ENCODE results near the gene SGSH. TPM values are rescaled to one million over a fixed set of nuclear protein-coding genes. Genes with fewer than 3 reads are reported as not detected.

SGSH gene
- polyA plus RNA-seq, 1 donor (not counting 4 experiments of a cell fraction or from before 2014, with no cell fraction given) = 9.6 TPM

DNA sequence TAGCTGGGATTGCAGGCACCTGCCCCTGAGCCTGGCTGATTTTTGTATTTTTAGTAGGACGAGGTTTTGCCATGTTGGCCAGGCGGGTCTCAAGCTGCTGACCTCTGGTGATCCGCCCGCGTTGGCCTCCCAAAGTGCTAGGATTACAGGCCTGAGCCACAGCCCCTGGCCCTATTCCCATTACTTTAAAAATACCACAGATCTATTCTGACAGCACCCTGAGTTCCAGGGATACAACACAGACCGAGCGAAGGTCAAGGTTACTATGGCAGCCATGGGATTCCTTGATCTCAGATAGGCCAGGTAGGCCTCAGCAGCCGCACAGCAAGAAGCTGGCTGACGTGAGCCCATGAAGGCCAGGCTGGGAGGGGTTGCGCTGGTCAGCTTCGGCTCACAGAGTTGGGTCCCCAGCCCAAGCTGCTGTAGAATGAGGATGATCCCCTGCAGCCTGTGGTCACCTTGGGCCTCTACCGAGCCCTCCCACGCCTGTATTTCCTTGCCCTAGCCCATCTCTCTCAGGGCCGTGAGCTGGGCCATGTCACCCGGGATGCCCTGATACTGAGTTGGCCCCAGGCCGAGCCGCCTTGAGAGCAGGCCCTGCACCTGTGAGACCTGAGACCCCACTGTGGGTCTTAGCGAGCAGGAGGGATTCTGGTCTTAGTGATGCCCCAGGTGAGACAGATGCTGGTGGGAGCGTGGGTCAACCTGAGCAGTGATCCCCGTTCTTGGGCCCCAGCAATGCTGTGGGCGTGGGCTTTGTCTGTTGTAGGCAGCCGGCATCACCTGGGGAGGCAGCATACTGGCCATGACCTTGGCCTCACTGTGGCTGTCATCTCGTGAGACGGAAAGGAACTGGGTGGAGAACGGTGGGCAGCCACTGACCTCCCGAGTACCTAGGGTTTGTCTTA is 23.6 kb upstream of the SGSH start:
- H3K79me2 ChIP-seq (ENCODE audit: control insufficient read depth, insufficient read depth, low read length) = no peaks in the 10 kb centered on the region
- H3K36me3 ChIP-seq (ENCODE audit: control insufficient read depth in 2 of 2, extremely low read depth in 1 of 2, insufficient read depth in 2 of 2, low read length in 2 of 2) = no peaks in the 10 kb centered on the region
- TF ChIP-seq, protein P1, sequence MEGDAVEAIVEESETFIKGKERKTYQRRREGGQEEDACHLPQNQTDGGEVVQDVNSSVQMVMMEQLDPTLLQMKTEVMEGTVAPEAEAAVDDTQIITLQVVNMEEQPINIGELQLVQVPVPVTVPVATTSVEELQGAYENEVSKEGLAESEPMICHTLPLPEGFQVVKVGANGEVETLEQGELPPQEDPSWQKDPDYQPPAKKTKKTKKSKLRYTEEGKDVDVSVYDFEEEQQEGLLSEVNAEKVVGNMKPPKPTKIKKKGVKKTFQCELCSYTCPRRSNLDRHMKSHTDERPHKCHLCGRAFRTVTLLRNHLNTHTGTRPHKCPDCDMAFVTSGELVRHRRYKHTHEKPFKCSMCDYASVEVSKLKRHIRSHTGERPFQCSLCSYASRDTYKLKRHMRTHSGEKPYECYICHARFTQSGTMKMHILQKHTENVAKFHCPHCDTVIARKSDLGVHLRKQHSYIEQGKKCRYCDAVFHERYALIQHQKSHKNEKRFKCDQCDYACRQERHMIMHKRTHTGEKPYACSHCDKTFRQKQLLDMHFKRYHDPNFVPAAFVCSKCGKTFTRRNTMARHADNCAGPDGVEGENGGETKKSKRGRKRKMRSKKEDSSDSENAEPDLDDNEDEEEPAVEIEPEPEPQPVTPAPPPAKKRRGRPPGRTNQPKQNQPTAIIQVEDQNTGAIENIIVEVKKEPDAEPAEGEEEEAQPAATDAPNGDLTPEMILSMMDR (optimal IDR thresholded peaks at IDR 0.05 in 1 of 3, IDR thresholded peaks at IDR 0.05 in 1 of 3, conservative IDR thresholded peaks at IDR 0.05 in 1 of 3; ENCODE audit: extremely low read depth in 1 of 3, insufficient read depth in 2 of 3, low read length in 3 of 3) = no peak
- no peak for TF ChIP-seq EZH2 (IDR thresholded peaks at IDR 0.05; ENCODE audit: low read length)
- H3K4me3 ChIP-seq (ENCODE audit: control insufficient read depth in 2 of 3, extremely low read depth in 1 of 3, insufficient read depth in 2 of 3, low read depth in 1 of 3, low read length in 3 of 3) = no peak overlapping the region
- H3K9me1 ChIP-seq (ENCODE audit: control insufficient read depth, extremely low read depth, insufficient read depth, low read length) = no peaks in the 10 kb centered on the region
- H3K9ac ChIP-seq (ENCODE audit: control insufficient read depth, extremely low read depth, insufficient read depth, low read length) = no peak overlapping the region
- H3K27ac ChIP-seq (ENCODE audit: control insufficient read depth, insufficient read depth, low read length) = no peak overlapping the region
- H3K4me2 ChIP-seq (ENCODE audit: control insufficient read depth, extremely low read depth, insufficient read depth, low read depth, low read length) = no peak overlapping the region
- H3K9me3 ChIP-seq (ENCODE audit: control insufficient read depth, low read depth, low read length) = no peaks in the 10 kb centered on the region
- H2AFZ ChIP-seq (ENCODE audit: control insufficient read depth, low read length) = no peak overlapping the region
- FAIRE-seq (no peak), DNase-seq (ENCODE audit: low read depth, low spot score) (no peak)
- no peaks in the 10 kb centered on the region for H3K27me3 ChIP-seq (ENCODE audit: control insufficient read depth, extremely low read depth, insufficient read depth, low read length)
- H3K4me1 ChIP-seq (ENCODE audit: control insufficient read depth, extremely low read depth, insufficient read depth, low read length) = no peaks in the 10 kb centered on the region
- dilution Hi-C loops (cut with MboI; ENCODE audit: extremely low pct_ligation_motif_present, low sequenced_read_pairs) = no loop called here
- H4K20me1 ChIP-seq (ENCODE audit: control insufficient read depth, extremely low read depth, insufficient read depth, low read length) = no peaks in the 10 kb centered on the region

DNA sequence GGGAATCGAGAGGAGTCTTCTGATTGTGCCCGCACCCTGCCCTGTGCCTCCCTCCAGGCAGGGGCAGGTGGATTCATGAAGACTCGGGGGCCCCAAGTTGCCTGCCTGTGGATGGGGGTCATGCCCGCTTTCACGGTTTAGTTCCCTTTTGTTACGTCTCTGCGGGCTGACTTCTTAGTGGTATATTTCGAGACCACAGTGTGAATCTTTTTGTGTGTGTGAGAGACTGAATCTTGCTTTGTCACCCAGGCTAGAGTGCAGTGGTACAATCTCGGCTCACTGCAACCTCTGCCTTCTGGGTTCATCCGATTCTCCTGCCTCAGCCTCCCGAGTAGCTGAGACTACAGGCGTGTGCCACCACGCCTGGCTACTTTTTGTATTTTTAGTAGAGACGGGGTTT is 22.4 kb upstream of the SGSH start:
- TF ChIP-seq, protein P1 (optimal IDR thresholded peaks at IDR 0.05 in 1 of 3, IDR thresholded peaks at IDR 0.05 in 1 of 3, conservative IDR thresholded peaks at IDR 0.05 in 1 of 3; ENCODE audit: extremely low read depth in 1 of 3, insufficient read depth in 2 of 3, low read length in 3 of 3) = no peak
- TF ChIP-seq EZH2 (IDR thresholded peaks at IDR 0.05; ENCODE audit: low read length) = no peak
- dilution Hi-C loops (cut with MboI; ENCODE audit: extremely low pct_ligation_motif_present, low sequenced_read_pairs) = no loop called here
- Histone ChIP-seq H3K9me1 (ENCODE audit: control insufficient read depth, extremely low read depth, insufficient read depth, low read length) (no peaks in the 10 kb centered on the region), H3K4me1 (ENCODE audit: control insufficient read depth, extremely low read depth, insufficient read depth, low read length) (no peaks in the 10 kb centered on the region), H3K27me3 (ENCODE audit: control insufficient read depth, extremely low read depth, insufficient read depth, low read length) (no peaks in the 10 kb centered on the region), H4K20me1 (ENCODE audit: control insufficient read depth, extremely low read depth, insufficient read depth, low read length) (no peaks in the 10 kb centered on the region), H3K27ac (ENCODE audit: control insufficient read depth, insufficient read depth, low read length) (no peak overlapping the region), H3K9ac (ENCODE audit: control insufficient read depth, extremely low read depth, insufficient read depth, low read length) (no peak overlapping the region), H3K79me2 (ENCODE audit: control insufficient read depth, insufficient read depth, low read length) (no peaks in the 10 kb centered on the region), H3K9me3 (ENCODE audit: control insufficient read depth, low read depth, low read length) (no peaks in the 10 kb centered on the region), H3K36me3 (ENCODE audit: control insufficient read depth in 2 of 2, extremely low read depth in 1 of 2, insufficient read depth in 2 of 2, low read length in 2 of 2) (no peaks in the 10 kb centered on the region), H2AFZ (ENCODE audit: control insufficient read depth, low read length) (no peak overlapping the region), H3K4me2 (ENCODE audit: control insufficient read depth, extremely low read depth, insufficient read depth, low read depth, low read length) (no peak overlapping the region), H3K4me3 (ENCODE audit: control insufficient read depth in 2 of 3, extremely low read depth in 1 of 3, insufficient read depth in 2 of 3, low read depth in 1 of 3, low read length in 3 of 3) (no peak overlapping the region)
- FAIRE-seq = no peak
- no peak for DNase-seq (ENCODE audit: low read depth, low spot score)
